A673 (cell line): ENCODE measurements around the gene BTC.

Experiments
- CTCF ChIP-seq: fragments of 300-800, 200-600 bp; sonication (generic); conservative IDR thresholded peaks from 2 replicates; pipeline ENCODE4 v1.5.1; 2017; ENCODE audit warnings: low read depth, mild to moderate bottlenecking, antibody characterized with exemption, low read length, moderate library complexity, mixed read lengths
- EZH2 ChIP-seq: fragments of 200-600 bp; sonication (generic); IDR thresholded peaks from 2 replicates; pipeline ENCODE4 v1.6.1; 2017; ENCODE audit warnings: borderline replicate concordance, low read depth, mild to moderate bottlenecking, mixed read lengths, antibody characterized with exemption, low read length; ENCODE audit not compliant: poor library complexity, severe bottlenecking

- TF ChIP-seq CTCF (no peak), EZH2 (no peak)
Measured at GRCh38 chr4:74789518-74789917, 4.8 kb downstream of the BTC start.
